ENCODE measurements around the gene PEX10.
A peak's percentile ranks its signal among the peaks of the same experiment; 100 is the strongest.
"Not testable (repeated sequence)": the region's sequence is repeated elsewhere in the genome, so short reads cannot be mapped to it uniquely, and the experiment has no call there.

PEX10 gene

GRCh38 chr1:2412395-2412772 lies at the start of gene PEX10:
PEX10 (minus strand) TSS chr1:2412564; CDS start chr1:2412502, 62 bp downstream.
- Histone ChIP-seq H3K4me1 (ENCODE audit: control insufficient read depth, insufficient read depth, low read length) (peaks cover 28% of the 10 kb centered on the region), H3K27ac (ENCODE audit: low read length) (peak within 1 kb of the TSS; percentile 76), H3K4me3 (ENCODE audit: low read length in 2 of 2) (peak within 1 kb of the TSS; percentile 81 to 84), H3K9ac (ENCODE audit: low read length in 2 of 2) (peak within 1 kb of the TSS; percentile 84 to 94), H3K36me3 (ENCODE audit: control insufficient read depth in 2 of 2, insufficient read depth in 2 of 2, low read length in 2 of 2) (peaks cover 3 to 13% of the 10 kb centered on the region in 2 donors), H3K27me3 (ENCODE audit: control insufficient read depth in 1 of 2, insufficient read depth in 2 of 2, low read length in 2 of 2) (peaks cover 5 to 9% of the 10 kb centered on the region in 2 donors), H3K9me3 (ENCODE audit: control insufficient read depth in 2 of 2, low read length in 2 of 2) (no peaks in the 10 kb centered on the region)

GRCh38 chr1:2460996-2461751 lies 48.8 kb upstream of the PEX10 start:
- no peaks in the 10 kb centered on the region for H3K36me3 ChIP-seq (ENCODE audit: control insufficient read depth in 2 of 2, insufficient read depth in 2 of 2, low read length in 2 of 2)
- H3K27ac ChIP-seq (ENCODE audit: low read length): no peak overlapping the region
- H3K4me3 ChIP-seq (ENCODE audit: low read length in 2 of 2): no peak overlapping the region
- H3K27me3 ChIP-seq (ENCODE audit: control insufficient read depth in 1 of 2, insufficient read depth in 2 of 2, low read length in 2 of 2): peaks cover 31% of the 10 kb centered on the region in 2 donors
- H3K9me3 ChIP-seq (ENCODE audit: control insufficient read depth in 2 of 2, low read length in 2 of 2): no peaks in the 10 kb centered on the region
- H3K4me1 ChIP-seq (ENCODE audit: control insufficient read depth, insufficient read depth, low read length): no peaks in the 10 kb centered on the region
- H3K9ac ChIP-seq (ENCODE audit: low read length in 2 of 2): no peak overlapping the region

DNA sequence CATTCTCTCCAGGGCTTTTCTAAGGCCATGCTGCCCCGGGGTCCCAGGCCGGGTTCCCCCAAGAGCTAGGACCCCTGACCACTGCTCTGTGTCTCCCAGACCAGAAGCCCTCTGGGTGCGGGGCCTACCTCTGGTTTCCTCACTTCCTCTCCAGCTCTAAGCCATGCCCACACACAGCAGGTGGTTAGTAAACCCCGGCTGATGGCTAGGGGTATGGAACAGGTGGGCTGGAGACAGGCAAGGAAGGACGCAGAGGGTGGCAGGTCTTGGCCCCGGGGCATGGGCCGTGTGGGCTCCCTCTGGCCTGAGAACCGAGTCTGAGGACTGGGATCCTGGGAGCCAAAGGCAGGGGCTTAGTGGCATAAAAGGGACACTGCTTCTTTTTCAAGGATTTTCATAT lies 47.8 kb upstream of the PEX10 start:
- Histone ChIP-seq H3K4me3 (ENCODE audit: low read length in 2 of 2) (no peak overlapping the region), H3K27me3 (ENCODE audit: control insufficient read depth in 1 of 2, insufficient read depth in 2 of 2, low read length in 2 of 2) (peaks cover 26 to 30% of the 10 kb centered on the region in 2 donors), H3K36me3 (ENCODE audit: control insufficient read depth in 2 of 2, insufficient read depth in 2 of 2, low read length in 2 of 2) (no peaks in the 10 kb centered on the region), H3K9me3 (ENCODE audit: control insufficient read depth in 2 of 2, low read length in 2 of 2) (no peaks in the 10 kb centered on the region), H3K9ac (ENCODE audit: low read length in 2 of 2) (no peak overlapping the region), H3K4me1 (ENCODE audit: control insufficient read depth, insufficient read depth, low read length) (no peaks in the 10 kb centered on the region), H3K27ac (ENCODE audit: low read length) (no peak overlapping the region)

DNA sequence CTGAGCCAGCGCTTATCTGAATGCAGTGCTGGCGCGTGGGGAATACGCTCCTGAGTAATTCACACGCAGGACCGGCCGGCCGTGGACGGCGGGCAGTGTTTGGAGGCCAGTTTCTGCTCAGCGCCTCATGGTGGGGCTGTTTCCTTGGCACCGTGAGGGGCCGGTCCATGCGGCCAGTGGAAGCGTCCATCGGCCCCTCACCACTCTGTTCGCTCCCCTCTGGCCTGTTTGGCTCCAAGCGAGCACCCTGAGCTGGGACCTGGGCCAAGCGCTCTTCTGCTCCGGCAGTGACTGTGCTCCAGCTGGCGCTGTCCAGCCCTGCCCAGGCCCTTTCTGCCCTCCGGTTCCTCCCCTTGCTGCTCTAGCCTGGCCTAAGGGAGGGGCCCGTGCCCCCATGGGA lies 47.4 kb upstream of the PEX10 start:
- no peaks in the 10 kb centered on the region for H3K36me3 ChIP-seq (ENCODE audit: control insufficient read depth in 2 of 2, insufficient read depth in 2 of 2, low read length in 2 of 2)
- H3K9me3 ChIP-seq (ENCODE audit: control insufficient read depth in 2 of 2, low read length in 2 of 2): no peaks in the 10 kb centered on the region
- no peak overlapping the region for H3K4me3 ChIP-seq (ENCODE audit: low read length in 2 of 2)
- H3K27me3 ChIP-seq (ENCODE audit: control insufficient read depth in 1 of 2, insufficient read depth in 2 of 2, low read length in 2 of 2): peaks cover 22 to 32% of the 10 kb centered on the region in 2 donors
- no peak overlapping the region for H3K27ac ChIP-seq (ENCODE audit: low read length)
- H3K4me1 ChIP-seq (ENCODE audit: control insufficient read depth, insufficient read depth, low read length): no peaks in the 10 kb centered on the region
- no peak overlapping the region for H3K9ac ChIP-seq (ENCODE audit: low read length in 2 of 2)

DNA sequence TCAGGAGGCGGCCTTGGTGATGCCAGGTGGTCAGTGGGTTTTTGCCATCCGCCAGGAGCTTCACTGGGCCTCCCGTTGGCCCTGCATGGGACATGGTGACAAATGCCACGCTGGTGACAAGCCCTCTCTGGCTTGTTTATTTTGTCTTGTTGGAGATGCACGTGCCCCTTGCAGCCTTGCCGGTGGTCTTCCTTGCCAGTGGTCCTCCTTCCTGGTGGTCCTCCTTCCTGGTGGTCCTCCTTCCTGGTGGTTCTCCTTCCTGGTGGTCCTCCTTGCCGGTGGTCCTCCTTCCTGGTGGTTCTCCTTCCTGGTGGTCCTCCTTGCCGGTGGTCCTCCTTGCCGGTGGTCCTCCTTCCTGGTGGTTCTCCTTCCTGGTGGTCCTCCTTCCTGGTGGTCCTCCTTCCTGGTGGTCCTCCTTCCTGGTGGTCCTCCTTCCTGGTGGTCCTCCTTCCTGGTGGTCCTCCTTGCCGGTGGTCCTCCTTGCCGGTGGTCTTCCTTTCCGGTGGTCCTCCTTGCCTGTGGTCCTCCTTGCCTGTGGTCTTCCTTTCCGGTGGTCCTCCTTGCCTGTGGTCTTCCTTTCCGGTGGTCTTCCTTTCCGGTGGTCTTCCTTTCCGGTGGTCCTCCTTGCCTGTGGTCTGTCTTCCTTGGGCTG lies 46.9 kb upstream of the PEX10 start:
- H3K27me3 ChIP-seq (ENCODE audit: control insufficient read depth in 1 of 2, insufficient read depth in 2 of 2, low read length in 2 of 2): peaks cover 18 to 32% of the 10 kb centered on the region in 2 donors
- H3K36me3 ChIP-seq (ENCODE audit: control insufficient read depth in 2 of 2, insufficient read depth in 2 of 2, low read length in 2 of 2); H3K9ac ChIP-seq (ENCODE audit: low read length in 2 of 2); H3K9me3 ChIP-seq (ENCODE audit: control insufficient read depth in 2 of 2, low read length in 2 of 2); H3K4me3 ChIP-seq (ENCODE audit: low read length in 2 of 2); H3K4me1 ChIP-seq (ENCODE audit: control insufficient read depth, insufficient read depth, low read length); H3K27ac ChIP-seq (ENCODE audit: low read length): not testable (repeated sequence)

DNA sequence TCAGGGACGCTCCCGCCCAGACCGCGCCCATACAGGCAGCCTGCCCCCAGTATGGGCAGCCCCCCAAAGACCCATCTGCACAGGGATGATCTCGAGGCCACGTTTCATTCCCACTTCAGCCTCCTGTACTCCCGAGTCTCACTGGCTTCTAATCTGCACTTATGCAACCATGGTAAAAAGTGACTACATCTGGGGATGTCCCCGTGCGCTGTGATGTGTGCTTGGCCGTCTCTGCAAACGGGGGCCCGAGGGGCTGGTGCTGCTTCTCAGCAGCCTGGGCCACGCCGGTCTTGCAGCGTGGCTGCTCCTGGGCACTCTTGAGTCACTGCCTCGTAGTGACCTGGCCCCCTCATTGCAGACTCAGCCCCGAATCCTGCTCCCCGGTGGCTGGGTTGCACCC lies 46.3 kb upstream of the PEX10 start:
- no peaks in the 10 kb centered on the region for H3K4me1 ChIP-seq (ENCODE audit: control insufficient read depth, insufficient read depth, low read length)
- H3K4me3 ChIP-seq (ENCODE audit: low read length in 2 of 2): no peak overlapping the region
- no peaks in the 10 kb centered on the region for H3K36me3 ChIP-seq (ENCODE audit: control insufficient read depth in 2 of 2, insufficient read depth in 2 of 2, low read length in 2 of 2)
- H3K9ac ChIP-seq (ENCODE audit: low read length in 2 of 2): no peak overlapping the region
- H3K27me3 ChIP-seq (ENCODE audit: control insufficient read depth in 1 of 2, insufficient read depth in 2 of 2, low read length in 2 of 2): peaks cover 15 to 32% of the 10 kb centered on the region in 2 donors
- no peaks in the 10 kb centered on the region for H3K9me3 ChIP-seq (ENCODE audit: control insufficient read depth in 2 of 2, low read length in 2 of 2)
- H3K27ac ChIP-seq (ENCODE audit: low read length): no peak overlapping the region

DNA sequence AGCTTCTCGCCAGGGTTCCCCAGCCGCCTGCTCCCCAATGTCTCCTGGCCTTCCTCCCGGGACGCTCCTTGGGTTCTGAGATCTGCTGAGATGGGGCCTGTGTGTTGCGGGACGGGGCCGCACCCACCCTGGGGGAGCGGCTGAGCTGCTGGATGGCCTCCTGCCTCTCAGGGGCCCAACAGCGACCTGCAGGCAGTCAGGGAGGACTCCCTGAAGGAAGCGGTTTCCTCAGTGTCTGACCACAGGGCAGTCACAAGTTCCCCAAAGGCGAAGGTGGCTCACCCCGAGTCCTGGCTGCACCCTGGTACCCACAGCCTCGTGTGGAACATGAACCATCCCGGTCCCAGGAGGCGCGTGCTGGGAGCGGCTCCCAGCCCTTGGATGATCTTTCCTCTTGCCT lies 45.1 kb upstream of the PEX10 start:
- Histone ChIP-seq H3K4me3 (ENCODE audit: low read length in 2 of 2) (no peak overlapping the region), H3K4me1 (ENCODE audit: control insufficient read depth, insufficient read depth, low read length) (no peaks in the 10 kb centered on the region), H3K36me3 (ENCODE audit: control insufficient read depth in 2 of 2, insufficient read depth in 2 of 2, low read length in 2 of 2) (no peaks in the 10 kb centered on the region), H3K9ac (ENCODE audit: low read length in 2 of 2) (no peak overlapping the region), H3K9me3 (ENCODE audit: control insufficient read depth in 2 of 2, low read length in 2 of 2) (no peaks in the 10 kb centered on the region), H3K27ac (ENCODE audit: low read length) (no peak overlapping the region), H3K27me3 (ENCODE audit: control insufficient read depth in 1 of 2, insufficient read depth in 2 of 2, low read length in 2 of 2) (peaks cover 11 to 30% of the 10 kb centered on the region in 2 donors)

GRCh38 chr1:2455757-2456156 lies 43.4 kb upstream of the PEX10 start:
- Histone ChIP-seq H3K4me1 (ENCODE audit: control insufficient read depth, insufficient read depth, low read length) (no peaks in the 10 kb centered on the region), H3K9me3 (ENCODE audit: control insufficient read depth in 2 of 2, low read length in 2 of 2) (no peaks in the 10 kb centered on the region), H3K4me3 (ENCODE audit: low read length in 2 of 2) (no peak overlapping the region), H3K9ac (ENCODE audit: low read length in 2 of 2) (no peak overlapping the region), H3K27ac (ENCODE audit: low read length) (no peak overlapping the region), H3K27me3 (ENCODE audit: control insufficient read depth in 1 of 2, insufficient read depth in 2 of 2, low read length in 2 of 2) (peaks cover 11 to 36% of the 10 kb centered on the region in 2 donors), H3K36me3 (ENCODE audit: control insufficient read depth in 2 of 2, insufficient read depth in 2 of 2, low read length in 2 of 2) (no peaks in the 10 kb centered on the region)

- Histone ChIP-seq H3K27me3 (ENCODE audit: control insufficient read depth in 1 of 2, insufficient read depth in 2 of 2, low read length in 2 of 2) (peaks cover 10 to 30% of the 10 kb centered on the region in 2 donors), H3K27ac (ENCODE audit: low read length) (no peak overlapping the region), H3K4me3 (ENCODE audit: low read length in 2 of 2) (no peak overlapping the region), H3K9ac (ENCODE audit: low read length in 2 of 2) (no peak overlapping the region), H3K4me1 (ENCODE audit: control insufficient read depth, insufficient read depth, low read length) (no peaks in the 10 kb centered on the region), H3K36me3 (ENCODE audit: control insufficient read depth in 2 of 2, insufficient read depth in 2 of 2, low read length in 2 of 2) (no peaks in the 10 kb centered on the region), H3K9me3 (ENCODE audit: control insufficient read depth in 2 of 2, low read length in 2 of 2) (no peaks in the 10 kb centered on the region)
These were observed 41.9 kb upstream of the PEX10 start for GRCh38 chr1:2454227-2454626.

DNA sequence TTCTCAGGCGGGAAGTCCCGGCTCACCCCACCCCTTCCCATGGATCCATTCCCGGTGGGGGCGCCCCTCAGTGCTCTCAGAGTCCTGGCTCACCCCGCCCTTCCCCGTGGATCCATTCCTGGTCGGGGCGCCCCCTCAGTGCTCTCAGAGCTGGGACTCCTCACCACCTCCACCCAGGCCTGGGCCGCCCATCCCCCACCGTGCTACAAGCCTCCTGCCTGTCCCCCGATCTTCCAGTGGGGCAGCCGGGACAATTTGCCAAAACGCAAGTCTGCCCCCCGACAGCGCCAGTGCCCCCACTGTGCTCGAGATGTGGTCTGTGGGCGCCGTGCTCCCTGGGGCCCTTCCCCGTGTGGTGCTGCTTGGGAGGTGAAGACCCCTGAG lies 40.6 kb upstream of the PEX10 start:
- Histone ChIP-seq H3K9me3 (ENCODE audit: control insufficient read depth in 2 of 2, low read length in 2 of 2) (no peaks in the 10 kb centered on the region), H3K27ac (ENCODE audit: low read length) (no peak overlapping the region), H3K9ac (ENCODE audit: low read length in 2 of 2) (no peak overlapping the region), H3K36me3 (ENCODE audit: control insufficient read depth in 2 of 2, insufficient read depth in 2 of 2, low read length in 2 of 2) (no peaks in the 10 kb centered on the region), H3K27me3 (ENCODE audit: control insufficient read depth in 1 of 2, insufficient read depth in 2 of 2, low read length in 2 of 2) (peaks cover 12 to 30% of the 10 kb centered on the region in 2 donors), H3K4me3 (ENCODE audit: low read length in 2 of 2) (no peak overlapping the region), H3K4me1 (ENCODE audit: control insufficient read depth, insufficient read depth, low read length) (no peaks in the 10 kb centered on the region)
